VCaP (cell line): ENCODE data around the gene TPM2.

Experiments
- H3K27ac ChIP-seq: fragments of 450-650 bp; 2 replicates; pipeline ENCODE4 v1.5.1; 2017
- CTCF ChIP-seq: fragments of 450-650 bp; conservative IDR thresholded peaks from 2 replicates; pipeline ENCODE4 v1.5.1; 2017; ENCODE audit warnings: mild to moderate bottlenecking, moderate library complexity

The TPM2 gene

GRCh38 chr9:35669331-35670145 lies 20.2 kb downstream of the TPM2 start:
- TF ChIP-seq CTCF, result no peak
- peak overlapping the region; percentile 55 for H3K27ac ChIP-seq

GRCh38 chr9:35667939-35668338 lies 21.8 kb downstream of the TPM2 start:
- TF ChIP-seq CTCF, result no peak
- H3K27ac ChIP-seq, result no peak overlapping the region

DNA sequence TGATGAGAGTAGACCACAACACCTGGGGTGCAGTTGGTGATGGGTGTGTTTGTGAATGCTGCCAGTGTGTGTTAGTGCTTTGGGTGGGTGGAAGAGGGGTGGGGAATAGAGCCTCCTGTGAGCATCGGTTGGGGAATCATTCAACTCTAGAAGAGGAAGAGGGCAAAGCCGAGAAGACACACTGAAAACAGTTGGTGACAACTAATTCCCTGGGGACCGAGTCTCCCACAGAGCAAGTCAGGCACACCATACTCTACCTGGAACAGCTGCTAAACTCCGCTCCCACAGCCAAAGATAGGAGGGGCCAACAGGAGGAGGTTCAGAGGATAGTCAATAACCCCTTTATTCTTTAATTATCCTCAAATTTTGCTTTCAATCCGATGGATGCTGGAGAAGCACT lies 23.2 kb downstream of the TPM2 start:
- no peak overlapping the region for H3K27ac ChIP-seq
- TF ChIP-seq CTCF, result no peak

DNA sequence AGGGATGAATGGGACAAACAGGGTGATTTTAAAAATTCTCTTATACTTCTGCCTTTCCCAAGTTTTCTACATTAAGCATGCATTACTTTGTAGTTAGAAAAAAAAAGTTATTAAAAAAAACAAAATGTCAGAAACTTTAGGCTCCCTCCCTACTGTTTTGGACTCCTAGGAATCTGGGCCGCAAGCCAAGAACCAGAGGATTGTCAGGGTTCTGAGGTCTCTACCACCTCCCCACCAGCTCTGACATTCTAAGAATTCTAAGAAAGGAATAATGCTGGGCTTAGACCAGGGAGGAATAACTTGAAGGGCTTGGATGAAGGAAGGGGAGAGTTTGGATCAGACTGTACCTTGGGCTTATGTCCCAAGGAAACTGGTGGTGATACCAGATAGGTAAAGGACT lies 23.7 kb downstream of the TPM2 start:
- TF ChIP-seq CTCF, result no peak
- H3K27ac ChIP-seq, result peak overlapping the region; percentile 81; the same call in 1 of the 2 replicates

- peak overlapping the region; percentile 81 for H3K27ac ChIP-seq
- TF ChIP-seq CTCF, result peak; percentile 8; the same call in 1 of the 2 replicates
Observed at GRCh38 chr9:35665471-35665818, 24.3 kb downstream of the TPM2 start.

- TF ChIP-seq CTCF, result peak; percentile 66
- H3K27ac ChIP-seq, result peak within 1 kb of the TSS; percentile 81
Observed at GRCh38 chr9:35664531-35665470, 24.9 kb downstream of the TPM2 start, which contains the start of gene ARHGEF39. Gene ARHGEF39, minus strand, starts transcription at chr9:35665195. Its CDS starts 26 bp downstream, at chr9:35665169.

- no peak overlapping the region for H3K27ac ChIP-seq
- TF ChIP-seq CTCF, result no peak
Observed at GRCh38 chr9:35662437-35662836, 27.3 kb downstream of the TPM2 start.
